GM12891 (cell line): ENCODE results near the gene TH.

ENCODE experiments used
- PAX5 ChIP-seq: IDR thresholded peaks from 2 replicates; pipeline ENCODE4 v1.6.1; 2011; ENCODE audit warnings: low read length, moderate library complexity, mild to moderate bottlenecking; ENCODE audit not compliant: insufficient read depth, severe bottlenecking
- POLR2A ChIP-seq: IDR thresholded peaks from 2 replicates; pipeline ENCODE4 v1.6.1; 2011; ENCODE audit warnings: low read depth, low read length, control low read depth
- POLR2AphosphoS5 ChIP-seq: IDR thresholded peaks from 2 replicates; pipeline ENCODE4 v1.6.1; 2011; ENCODE audit warnings: low read depth, low read length, control low read depth
- POU2F2 ChIP-seq: IDR thresholded peaks from 2 replicates; pipeline ENCODE4 v1.6.1; 2011; ENCODE audit warnings: low read depth, mild to moderate bottlenecking, control low read depth, low read length, moderate library complexity
- SPI1 ChIP-seq: IDR thresholded peaks from 2 replicates; pipeline ENCODE4 v1.6.1; 2011; ENCODE audit warnings: low read depth, low read length, control low read depth
- TAF1 ChIP-seq: IDR thresholded peaks from 2 replicates; pipeline ENCODE4 v1.6.1; 2011; ENCODE audit warnings: low read depth, low read length, control low read depth

GRCh38 chr11:2158966-2159365 lies 12.6 kb downstream of the TH start:
- no peak for TF ChIP-seq TAF1
- no peak for TF ChIP-seq SPI1
- no peak for TF ChIP-seq POLR2AphosphoS5
- TF ChIP-seq POLR2A = no peak
- no peak for TF ChIP-seq PAX5
- no peak for TF ChIP-seq POU2F2
